Mesodermal cell (in vitro differentiated cells): ENCODE results near the gene ABCG4.

Experiments
- H3K27ac ChIP-seq: 2 replicates; pipeline ENCODE4 v1.7.0; 2013; ENCODE audit warnings: mild to moderate bottlenecking, low read depth, low read length, moderate library complexity; ENCODE audit not compliant: severe bottlenecking
- H3K36me3 ChIP-seq: 2 replicates; pipeline ENCODE4 v1.7.1; 2013; ENCODE audit warnings: mild to moderate bottlenecking, low read length, moderate library complexity; ENCODE audit not compliant: control insufficient read depth, insufficient read depth
- H3K4me1 ChIP-seq: one replicate; pipeline ENCODE4 v1.7.1; 2013; ENCODE audit warnings: mild to moderate bottlenecking, low read length; ENCODE audit not compliant: insufficient read depth, control insufficient read depth, poor library complexity, severe bottlenecking
- H3K4me3 ChIP-seq: 2 replicates; pipeline ENCODE4 v1.7.0; 2013; ENCODE audit warnings: low read length, control low read depth, mild to moderate bottlenecking; ENCODE audit not compliant: insufficient read depth, poor library complexity, severe bottlenecking; ENCODE audit errors: extremely low read depth
- H3K9me3 ChIP-seq: 2 replicates; pipeline ENCODE4 v1.7.1; 2013; ENCODE audit warnings: mild to moderate bottlenecking, low read length, moderate library complexity; ENCODE audit not compliant: control insufficient read depth
- WGBS, 2 experiments: methylation state at CpG; one replicate each; pipeline ENCODE4 v1.1.5; 2013; ENCODE audit warnings: missing lambda C conversion rate in 2 of 2; ENCODE audit not compliant: insufficient coverage in 2 of 2; 5-methylcytosine and 5-hydroxymethylcytosine counted together

Gene ABCG4

GRCh38 chr11:119116601-119117000 is 32.3 kb upstream of the ABCG4 start:
- Histone ChIP-seq H3K27ac (no peak overlapping the region), H3K4me3 (no peak overlapping the region), H3K36me3 (peaks cover 58% of the 10 kb centered on the region), H3K4me1 (peaks cover 6% of the 10 kb centered on the region), H3K9me3 (no peaks in the 10 kb centered on the region)
- 90 to 94% methylated on average over 2 to 4 of the region's 5 CpGs for WGBS, 2 experiments

GRCh38 chr11:119117004-119117706 is 31.7 kb upstream of the ABCG4 start:
- Histone ChIP-seq H3K4me3 (no peak overlapping the region), H3K4me1 (peaks cover 6% of the 10 kb centered on the region), H3K9me3 (no peaks in the 10 kb centered on the region), H3K27ac (no peak overlapping the region), H3K36me3 (peaks cover 52% of the 10 kb centered on the region)
- WGBS, 2 experiments, result 97 to 98% methylated on average over 3 of the region's 3 CpGs

- no peak overlapping the region for H3K27ac ChIP-seq
- H3K36me3 ChIP-seq, result peaks cover 43% of the 10 kb centered on the region
- 100% methylated on average over 1 to 2 of the region's 5 CpGs for WGBS, 2 experiments
Observed at GRCh38 chr11:119118227-119118626, 30.6 kb upstream of the ABCG4 start.

GRCh38 chr11:119118946-119119345 is 29.9 kb upstream of the ABCG4 start:
- Histone ChIP-seq H3K9me3 (no peaks in the 10 kb centered on the region), H3K27ac (no peak overlapping the region), H3K4me1 (peaks cover 4% of the 10 kb centered on the region), H3K4me3 (no peak overlapping the region), H3K36me3 (peaks cover 39% of the 10 kb centered on the region)
- no CpG with 5 or more reads among the region's 1 CpG for WGBS, 2 experiments

More at GRCh38 chr11:119118227-119118626, 30.6 kb upstream of the ABCG4 start:
- H3K4me3 ChIP-seq, result no peak overlapping the region
- no peaks in the 10 kb centered on the region for H3K9me3 ChIP-seq
- H3K4me1 ChIP-seq, result peaks cover 5% of the 10 kb centered on the region

- WGBS, 2 experiments, result 68 to 74% methylated on average over 5 of the region's 5 CpGs
- Histone ChIP-seq H3K27ac (no peak overlapping the region), H3K4me3 (peak overlapping the region; percentile 89), H3K9me3 (no peaks in the 10 kb centered on the region), H3K36me3 (peaks cover 31% of the 10 kb centered on the region), H3K4me1 (peaks cover 4% of the 10 kb centered on the region)
Observed at GRCh38 chr11:119120639-119121007, 28.2 kb upstream of the ABCG4 start.

- Histone ChIP-seq H3K9me3 (no peaks in the 10 kb centered on the region), H3K4me1 (peaks cover 4% of the 10 kb centered on the region), H3K4me3 (peak within 1 kb of the TSS; percentile 89), H3K27ac (peak within 1 kb of the TSS; percentile 43), H3K36me3 (peaks cover 28% of the 10 kb centered on the region)
- WGBS, 2 experiments, result 0 to 1% methylated on average over 46 to 49 of the region's 54 CpGs
Observed at GRCh38 chr11:119121008-119121810, 27.6 kb upstream of the ABCG4 start, which contains the start of gene HINFP. TSS of gene HINFP (plus strand) at chr11:119121580. CDS start at chr11:119126945, 5,365 bp downstream.

- H3K36me3 ChIP-seq, result peaks cover 32% of the 10 kb centered on the region
- peak overlapping the region; percentile 89 for H3K4me3 ChIP-seq
- WGBS, 2 experiments, result 0 to 1% methylated on average over 16 to 19 of the region's 20 CpGs
- H3K4me1 ChIP-seq, result peaks cover 4% of the 10 kb centered on the region
- H3K27ac ChIP-seq, result peak overlapping the region; percentile 18
- H3K9me3 ChIP-seq, result no peaks in the 10 kb centered on the region
Observed at GRCh38 chr11:119121811-119122124, 27.1 kb upstream of the ABCG4 start.

GRCh38 chr11:119125821-119126220 is 23.0 kb upstream of the ABCG4 start:
- Histone ChIP-seq H3K9me3 (no peaks in the 10 kb centered on the region), H3K36me3 (peaks cover 42% of the 10 kb centered on the region), H3K4me3 (no peak overlapping the region), H3K4me1 (peaks cover 8% of the 10 kb centered on the region), H3K27ac (no peak overlapping the region)
- WGBS, 2 experiments, result 95 to 100% methylated on average over 4 of the region's 6 CpGs

- Histone ChIP-seq H3K9me3 (no peaks in the 10 kb centered on the region), H3K36me3 (peaks cover 51% of the 10 kb centered on the region), H3K4me1 (peaks cover 8% of the 10 kb centered on the region), H3K27ac (no peak overlapping the region), H3K4me3 (no peak overlapping the region)
- WGBS, 2 experiments, result 93 to 96% methylated on average over 3 to 4 of the region's 5 CpGs
Observed at GRCh38 chr11:119126675-119127268, 22.1 kb upstream of the ABCG4 start.

- peaks cover 74% of the 10 kb centered on the region for H3K36me3 ChIP-seq
- peaks cover 4% of the 10 kb centered on the region for H3K4me1 ChIP-seq
- H3K4me3 ChIP-seq, result no peak overlapping the region
- 85 to 94% methylated on average over 2 to 3 of the region's 3 CpGs for WGBS, 2 experiments
- H3K9me3 ChIP-seq, result no peaks in the 10 kb centered on the region
- no peak overlapping the region for H3K27ac ChIP-seq
Observed at GRCh38 chr11:119130662-119131061, 18.2 kb upstream of the ABCG4 start.
